IMR-90 (cell line): ENCODE results near the gene MMP8. TPM values are rescaled to one million over a fixed set of nuclear protein-coding genes. Genes with fewer than 3 reads are reported as not detected.

Source experiments
- ATAC-seq: fragments of 200-7000 bp; cut with Tn5 transposase; 2 replicates; pipeline ENCODE4 v1.9.1; 2020; ENCODE audit warnings: low read depth, mild to moderate bottlenecking, moderate library complexity
- BruUV-seq: library from RNA; stranded (reverse); fragments of 400-500 nt; replicated peaks from 2 replicates; lab custom pipeline; 2021; lab: Mats Ljungman, UMichigan
- CTCF ChIA-PET: fragments of 300-600 bp; formaldehyde crosslinking; extraction: SDS; loops from one replicate; lab custom pipeline; 2021; ENCODE audit warnings: antibody characterized with exemption; lab: Yijun Ruan, JAX
- POLR2A ChIA-PET: fragments of 300-600 bp; sonication (Branson Sonifier 250); formaldehyde crosslinking; loops from one replicate; lab custom pipeline; 2022; ENCODE audit warnings: antibody characterized with exemption; ENCODE audit not compliant: unreplicated experiment; lab: Charles Lee
- DNase-seq: peaks from one replicate; pipeline ENCODE4 v3.0.0; 2013
- H2AFZ ChIP-seq: replicated peaks from 2 replicates; pipeline ENCODE3; 2013; ENCODE audit warnings: low read length, mild to moderate bottlenecking; ENCODE audit not compliant: poor library complexity
- H2AK5ac ChIP-seq: 2 replicates; pipeline ENCODE4 v1.6.1; 2013; ENCODE audit warnings: low read depth, low read length, inconsistent platforms
- H2AK9ac ChIP-seq: replicated peaks from 2 replicates; pipeline ENCODE3; 2013; ENCODE audit warnings: mild to moderate bottlenecking, low read depth, low read length, moderate library complexity; ENCODE audit not compliant: poor library complexity
- H2BK120ac ChIP-seq: 2 replicates; pipeline ENCODE4 v1.6.1; 2013; ENCODE audit warnings: low read depth, low read length, inconsistent platforms
- H2BK15ac ChIP-seq: 3 replicates; pipeline ENCODE4 v1.6.1; 2013; ENCODE audit warnings: low read depth, low read length, inconsistent platforms
- H2BK20ac ChIP-seq: 2 replicates; pipeline ENCODE4 v1.6.1; 2013; ENCODE audit warnings: low read depth, mild to moderate bottlenecking, inconsistent platforms, low read length, moderate library complexity
- H2BK5ac ChIP-seq: 2 replicates; pipeline ENCODE4 v1.6.1; 2013; ENCODE audit warnings: mild to moderate bottlenecking, low read depth, low read length, inconsistent platforms; ENCODE audit not compliant: poor library complexity, severe bottlenecking
- H3K14ac ChIP-seq: replicated peaks from 2 replicates; pipeline ENCODE4 v1.6.1; 2013; ENCODE audit warnings: low read depth, low read length, inconsistent platforms
- H3K18ac ChIP-seq: 2 replicates; pipeline ENCODE4 v1.6.1; 2013; ENCODE audit warnings: low read depth, low read length, control low read depth
- H3K23ac ChIP-seq: 2 replicates; pipeline ENCODE4 v1.6.1; 2013; ENCODE audit warnings: low read depth, low read length, inconsistent platforms
- H3K27ac ChIP-seq: 2 replicates; pipeline ENCODE4 v1.5.1; 2013; ENCODE audit warnings: mild to moderate bottlenecking, control low read depth, low read length; ENCODE audit not compliant: insufficient read depth
- H3K27me3 ChIP-seq: 2 replicates; pipeline ENCODE4 v1.6.1; 2013; ENCODE audit warnings: low read length; ENCODE audit not compliant: control insufficient read depth, insufficient read depth
- H3K36me3 ChIP-seq: 2 replicates; pipeline ENCODE4 v1.6.1; 2013; ENCODE audit warnings: low read length, mixed read lengths; ENCODE audit not compliant: control insufficient read depth, insufficient read depth
- H3K4ac ChIP-seq: 2 replicates; pipeline ENCODE4 v1.6.1; 2013; ENCODE audit warnings: low read depth, low read length, inconsistent platforms
- H3K4me1 ChIP-seq: 2 replicates; pipeline ENCODE4 v1.6.1; 2013; ENCODE audit warnings: low read length, mixed read lengths; ENCODE audit not compliant: control insufficient read depth, insufficient read depth
- H3K4me2 ChIP-seq: 2 replicates; pipeline ENCODE4 v1.6.1; 2013; ENCODE audit warnings: low read depth, mild to moderate bottlenecking, control low read depth, low read length, moderate library complexity
- H3K4me3 ChIP-seq: 2 replicates; pipeline ENCODE4 v1.5.1; 2013; ENCODE audit warnings: low read depth, mild to moderate bottlenecking, control low read depth, low read length, moderate library complexity; ENCODE audit not compliant: insufficient read depth
- H3K56ac ChIP-seq: 2 replicates; pipeline ENCODE4 v1.6.1; 2013; ENCODE audit warnings: low read length, inconsistent platforms; ENCODE audit not compliant: insufficient read depth; ENCODE audit errors: extremely low read depth
- H3K79me1 ChIP-seq, 2 experiments: 2 replicates each; pipeline ENCODE4 v1.6.1; 2013; ENCODE audit warnings: low read length in 2 of 2, inconsistent platforms in 1 of 2, low read depth in 1 of 2
- H3K9ac ChIP-seq: 2 replicates; pipeline ENCODE4 v1.6.1; 2013; ENCODE audit warnings: low read depth, low read length, control low read depth
- H3K9me1 ChIP-seq: 2 replicates; pipeline ENCODE4 v1.6.1; 2013; ENCODE audit warnings: low read length, inconsistent platforms; ENCODE audit not compliant: insufficient read depth
- H3K9me3 ChIP-seq: 2 replicates; pipeline ENCODE4 v1.6.1; 2013; ENCODE audit warnings: low read length; ENCODE audit not compliant: control insufficient read depth, insufficient read depth
- H4K20me1 ChIP-seq: 2 replicates; pipeline ENCODE4 v1.6.1; 2013; ENCODE audit warnings: low read length, inconsistent platforms; ENCODE audit not compliant: insufficient read depth
- H4K5ac ChIP-seq: 2 replicates; pipeline ENCODE4 v1.6.1; 2013; ENCODE audit warnings: mild to moderate bottlenecking, low read depth, low read length, control low read depth
- H4K8ac ChIP-seq, 2 experiments: 2 replicates each; pipeline ENCODE4 v1.6.1; 2013; ENCODE audit warnings: low read depth in 2 of 2, low read length in 2 of 2, control low read depth in 1 of 2, inconsistent platforms in 1 of 2
- H4K91ac ChIP-seq: 2 replicates; pipeline ENCODE4 v1.6.1; 2013; ENCODE audit warnings: low read depth, low read length, inconsistent platforms; ENCODE audit not compliant: insufficient read depth
- CEBPB ChIP-seq: IDR thresholded peaks from 2 replicates; pipeline ENCODE4 v1.6.1; 2012; ENCODE audit warnings: low read depth, low read length, improper control_type of control experiment
- ELK1 ChIP-seq: fragments of 150-350 bp; IDR thresholded peaks from 2 replicates; pipeline ENCODE4 v1.6.1; 2016; ENCODE audit warnings: low read depth, mild to moderate bottlenecking, low read length, moderate library complexity, borderline replicate concordance
- MAFK ChIP-seq: IDR thresholded peaks from 2 replicates; pipeline ENCODE4 v1.6.1; 2012; ENCODE audit warnings: low read depth, low read length, improper control_type of control experiment
- RAD21 ChIP-seq: IDR thresholded peaks from 2 replicates; pipeline ENCODE4 v1.6.1; 2012; ENCODE audit warnings: low read length, improper control_type of control experiment
- RFX5 ChIP-seq: IDR thresholded peaks from 2 replicates; pipeline ENCODE4 v1.8.0; 2012; ENCODE audit warnings: low read depth, mild to moderate bottlenecking, low read length, moderate library complexity
- SMC3 ChIP-seq: fragments of 150-350 bp; IDR thresholded peaks from 2 replicates; pipeline ENCODE4 v1.6.1; 2016; ENCODE audit warnings: low read depth, mild to moderate bottlenecking, antibody characterized with exemption, low read length, moderate library complexity
- dilution Hi-C: fragments of 300-500 bp; cut with HindIII; formaldehyde crosslinking; loops from one replicate; pipeline ENCODE4 v1.14.3; 2018; ENCODE audit warnings: low sequenced_read_pairs; ENCODE audit not compliant: unreplicated experiment
- in situ Hi-C: fragments of 300-500 bp; cut with MboI; formaldehyde crosslinking; loops from 3 replicates; pipeline ENCODE4 v1.14.3; 2019; ENCODE audit warnings: low sequenced_read_pairs, inconsistent platforms, mixed read lengths
- intact Hi-C: fragments of 100-400 bp; cut with micrococcal nuclease; formaldehyde crosslinking; loops from 2 replicates; pipeline ENCODE4 v1.10.0; 2022
- polyA plus RNA-seq, 3 experiments: library from polyadenylated mRNA; depleted of rRNA; stranded (reverse); fragments of >200 nt; gene quantifications; 2 replicates each; pipeline ENCODE4 v1.2.3, GENCODE V29; 2012; ENCODE audit warnings: low replicate concordance in 1 of 3
- total RNA-seq: library from RNA; depleted of rRNA; stranded (reverse); fragments of >200 nt; gene quantifications from 2 replicates; pipeline ENCODE4 v1.2.3, GENCODE V29; 2012

MMP8 gene
- total and polyA plus RNA-seq, 2 of the 4 experiments (the other 2 are of a cell fraction): 0.05 to 0.18 TPM

GRCh38 chr11:102770191-102770590 lies 45.4 kb upstream of the MMP8 start:
- in situ Hi-C loops: no loop called here
- H3K23ac ChIP-seq: no peak overlapping the region
- H3K56ac ChIP-seq: no peak overlapping the region
- no peak overlapping the region for H3K9ac ChIP-seq
- H3K4me2 ChIP-seq: no peak overlapping the region
- no peak overlapping the region for H3K4me3 ChIP-seq
- H2BK120ac ChIP-seq: no peak overlapping the region
- H3K9me1 ChIP-seq: peaks cover 2% of the 10 kb centered on the region; the same call in 1 of the 2 replicates
- H2BK15ac ChIP-seq: no peak overlapping the region
- no peak overlapping the region for H2AK9ac ChIP-seq
- no peak overlapping the region for H3K14ac ChIP-seq
- CTCF ChIA-PET: no interaction called here
- BruUV-seq: no TSS peak
- no peaks in the 10 kb centered on the region for H3K9me3 ChIP-seq
- H4K5ac ChIP-seq: no peak overlapping the region
- no peak overlapping the region for H3K27ac ChIP-seq
- intact Hi-C loops: no loop called here
- POLR2A ChIA-PET: no interaction called here
- H3K79me1 ChIP-seq: no peaks in the 10 kb centered on the region
- H3K18ac ChIP-seq: no peak overlapping the region
- no peaks in the 10 kb centered on the region for H4K20me1 ChIP-seq
- no peak overlapping the region for H2BK20ac ChIP-seq
- ATAC-seq: no peak
- H2BK5ac ChIP-seq: no peak overlapping the region
- DNase-seq: no peak
- H3K27me3 ChIP-seq: no peaks in the 10 kb centered on the region; the same call in 1 of the 2 replicates
- H4K8ac ChIP-seq: no peak overlapping the region
- TF ChIP-seq MAFK (no peak), ELK1 (no peak), CEBPB (no peak), RFX5 (no peak), SMC3 (no peak), RAD21 (no peak)
- no peak overlapping the region for H2AK5ac ChIP-seq
- dilution Hi-C loops: no loop called here
- H3K4me1 ChIP-seq: no peaks in the 10 kb centered on the region
- no peak overlapping the region for H2AFZ ChIP-seq
- no peak overlapping the region for H3K4ac ChIP-seq
- no peak overlapping the region for H4K91ac ChIP-seq
- H3K36me3 ChIP-seq: no peaks in the 10 kb centered on the region
